ENCODE results near the gene TPST1. TPM values are rescaled to one million over a fixed set of nuclear protein-coding genes. Genes with fewer than 3 reads are reported as not detected.
A peak's percentile ranks its signal among the peaks of the same experiment; 100 is the strongest.

Gene TPST1
- total RNA-seq, 1 donor from 2014 or later: 5.7 TPM

DNA sequence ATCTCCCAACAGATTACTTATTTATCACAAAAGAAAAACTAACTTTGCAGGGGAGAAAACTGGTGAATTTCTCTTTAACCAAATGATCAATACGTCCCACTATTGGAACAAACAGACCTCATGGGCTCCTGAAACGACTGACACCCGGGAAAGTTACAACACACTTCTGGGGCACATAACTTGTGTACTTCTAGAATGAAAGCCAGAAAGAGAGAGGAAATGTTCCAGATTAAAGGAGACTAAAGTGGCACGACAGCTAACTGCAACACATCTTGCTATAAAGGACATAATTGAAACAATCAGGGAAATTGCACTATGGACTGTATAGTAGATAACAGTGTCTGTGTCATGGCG, 14.7 kb upstream of the TPST1 start:
- Histone ChIP-seq H3K27me3 (ENCODE audit: low read depth) (no peaks in the 10 kb centered on the region), H3K4me1 (no peaks in the 10 kb centered on the region), H3K4me3 (no peak overlapping the region), H3K36me3 (no peaks in the 10 kb centered on the region), H3K9me3 (replicated peaks) (peaks cover 7% of the 10 kb centered on the region), H3K27ac (replicated peaks) (no peak overlapping the region)
- intact Hi-C loops (cut with micrococcal nuclease): no loop called here
- no peak for DNase-seq
- no peak for TF ChIP-seq CTCF (IDR thresholded peaks at IDR 0.05; ENCODE audit: borderline replicate concordance)

DNA sequence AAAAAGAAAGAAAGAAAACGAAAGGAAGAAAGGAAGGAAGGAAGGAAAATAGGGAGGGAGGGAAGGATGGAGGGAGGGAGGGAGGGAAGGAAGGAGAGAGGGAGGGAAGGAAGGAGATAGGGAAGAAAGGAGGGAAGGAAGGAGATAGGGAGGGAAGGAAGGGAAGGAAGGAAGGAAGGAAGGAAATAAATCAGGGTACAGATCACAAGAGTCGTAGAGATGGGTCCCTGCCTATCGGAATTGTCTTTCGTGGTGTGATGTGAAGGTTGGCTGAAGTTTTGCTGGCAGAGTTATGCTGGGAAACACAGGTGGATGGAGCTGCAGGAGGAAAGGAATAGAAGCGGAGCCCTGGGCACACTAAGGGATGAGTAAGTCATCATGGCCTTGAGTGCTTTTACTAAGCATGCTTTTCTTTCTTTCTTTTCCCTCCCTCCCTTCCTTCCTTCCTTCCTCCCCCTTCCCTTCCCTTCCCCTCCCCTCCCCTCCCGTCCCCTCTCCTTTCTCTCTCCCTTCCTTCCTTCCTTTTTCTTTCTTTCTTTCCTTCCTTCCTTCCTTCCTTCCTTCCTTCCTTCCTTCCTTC, 11.9 kb upstream of the TPST1 start:
- H3K9me3 ChIP-seq (replicated peaks): no peaks in the 10 kb centered on the region
- no peaks in the 10 kb centered on the region for H3K36me3 ChIP-seq
- no peak for TF ChIP-seq CTCF (IDR thresholded peaks at IDR 0.05; ENCODE audit: borderline replicate concordance)
- no peaks in the 10 kb centered on the region for H3K27me3 ChIP-seq (ENCODE audit: low read depth)
- intact Hi-C loops (cut with micrococcal nuclease): no loop called here
- no peak for DNase-seq
- H3K27ac ChIP-seq (replicated peaks): no peak overlapping the region
- peaks cover 1% of the 10 kb centered on the region for H3K4me1 ChIP-seq
- no peak overlapping the region for H3K4me3 ChIP-seq

GRCh38 chr7:66198469-66198868, 6.7 kb upstream of the TPST1 start:
- H3K4me3 ChIP-seq: no peak overlapping the region
- H3K36me3 ChIP-seq: no peaks in the 10 kb centered on the region
- no peaks in the 10 kb centered on the region for H3K9me3 ChIP-seq (replicated peaks)
- no peak overlapping the region for H3K27ac ChIP-seq (replicated peaks)
- DNase-seq: no peak
- intact Hi-C loops (cut with micrococcal nuclease): no loop called here
- H3K4me1 ChIP-seq: peaks cover 9% of the 10 kb centered on the region
- H3K27me3 ChIP-seq (ENCODE audit: low read depth): no peaks in the 10 kb centered on the region
- TF ChIP-seq CTCF (IDR thresholded peaks at IDR 0.05; ENCODE audit: borderline replicate concordance): no peak

DNA sequence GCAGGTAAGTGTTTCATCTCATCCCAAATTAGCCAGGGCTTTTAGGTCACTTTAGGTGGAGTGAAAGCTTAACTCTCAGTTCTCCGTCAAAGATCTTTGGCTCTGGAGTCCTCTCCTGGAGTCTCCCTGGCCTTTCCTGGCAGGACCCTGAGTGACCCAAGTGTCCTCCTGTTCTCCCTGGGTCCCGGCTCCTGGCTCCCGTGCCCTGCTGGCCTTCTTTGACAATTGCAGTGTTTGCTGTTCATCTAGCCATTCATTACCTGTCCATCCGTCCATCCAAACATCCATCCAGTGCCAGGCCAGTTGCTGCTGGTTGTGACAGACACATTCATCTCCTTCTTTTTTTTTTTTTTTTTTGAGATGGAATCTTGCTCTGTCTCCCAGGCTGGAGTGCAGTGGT, 6.2 kb upstream of the TPST1 start:
- DNase-seq: no peak
- Histone ChIP-seq H3K27me3 (ENCODE audit: low read depth) (no peaks in the 10 kb centered on the region), H3K4me1 (peaks cover 9% of the 10 kb centered on the region), H3K36me3 (no peaks in the 10 kb centered on the region), H3K4me3 (no peak overlapping the region), H3K27ac (replicated peaks) (no peak overlapping the region), H3K9me3 (replicated peaks) (no peaks in the 10 kb centered on the region)
- intact Hi-C loops (cut with micrococcal nuclease): no loop called here
- TF ChIP-seq CTCF (IDR thresholded peaks at IDR 0.05; ENCODE audit: borderline replicate concordance): no peak

DNA sequence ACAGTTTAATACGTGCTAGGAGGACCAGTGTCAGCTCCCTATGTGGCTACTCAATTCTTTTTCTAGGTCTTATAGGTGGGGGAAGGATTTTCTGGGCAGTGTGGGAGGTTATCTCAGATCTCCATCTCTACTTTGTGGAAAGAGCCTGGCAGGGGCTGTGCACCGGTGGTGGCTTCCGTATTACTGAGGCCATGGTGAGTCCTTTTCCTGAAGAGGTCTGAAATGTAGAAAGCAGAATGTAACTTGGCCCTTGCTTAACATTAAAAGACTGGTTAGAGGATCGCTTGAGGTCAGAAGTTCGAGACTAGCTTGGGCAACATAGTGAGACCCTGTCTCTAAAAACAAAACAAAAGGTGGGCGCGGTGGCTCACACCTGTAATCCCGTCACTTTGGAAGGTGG, 2.7 kb upstream of the TPST1 start:
- intact Hi-C loops (cut with micrococcal nuclease): no loop called here
- Histone ChIP-seq H3K27ac (replicated peaks) (no peak overlapping the region), H3K36me3 (no peaks in the 10 kb centered on the region), H3K4me1 (peaks cover 41% of the 10 kb centered on the region), H3K9me3 (replicated peaks) (no peaks in the 10 kb centered on the region), H3K4me3 (no peak overlapping the region), H3K27me3 (ENCODE audit: low read depth) (no peaks in the 10 kb centered on the region)
- no peak for TF ChIP-seq CTCF (IDR thresholded peaks at IDR 0.05; ENCODE audit: borderline replicate concordance)
- DNase-seq: no peak

- no peaks in the 10 kb centered on the region for H3K27me3 ChIP-seq (ENCODE audit: low read depth)
- intact Hi-C loops (cut with micrococcal nuclease): no loop called here
- no peak for TF ChIP-seq CTCF (IDR thresholded peaks at IDR 0.05; ENCODE audit: borderline replicate concordance)
- peak overlapping the region; percentile 68 for H3K27ac ChIP-seq (replicated peaks)
- no peaks in the 10 kb centered on the region for H3K36me3 ChIP-seq
- H3K4me3 ChIP-seq: peak overlapping the region; percentile 91
- peaks cover 37% of the 10 kb centered on the region for H3K4me1 ChIP-seq
- DNase-seq: peak; percentile 16
- no peaks in the 10 kb centered on the region for H3K9me3 ChIP-seq (replicated peaks)
Observed at GRCh38 chr7:66205741-66206090, 582 bp downstream of the TPST1 start.
